Measurements from ENCODE around the gene ARHGAP24. TPM values are rescaled to one million over a fixed set of nuclear protein-coding genes. Genes with fewer than 3 reads are reported as not detected.

Gene ARHGAP24
- total and polyA plus RNA-seq, 2 of the 13 experiments (the other 11 are each of a cell fraction or from before 2014, with no cell fraction given), result 0.07 to 0.55 TPM

DNA sequence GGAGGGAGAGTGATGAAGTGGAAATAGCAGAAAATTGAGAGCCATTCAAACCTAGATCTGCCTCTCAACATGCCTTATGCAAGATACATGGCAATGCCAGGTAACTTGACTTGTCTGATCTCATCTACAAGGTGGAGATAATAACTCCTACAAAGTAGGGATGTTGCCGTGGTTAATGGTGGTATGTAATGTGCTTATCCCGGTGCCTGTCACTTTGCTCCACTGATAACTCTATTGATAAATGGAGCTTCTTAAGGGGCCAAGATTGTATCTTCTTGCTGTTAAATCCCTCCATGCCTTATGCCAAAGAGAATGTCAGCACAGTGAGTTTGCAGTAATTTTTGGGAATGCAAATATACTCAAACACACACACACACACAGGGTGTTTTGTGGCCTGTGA, 529.1 kb downstream of the ARHGAP24 start:
- POLR2A ChIA-PET, result no interaction called here
- Histone ChIP-seq H3K4me1 (ENCODE audit: insufficient read depth, low read length) (no peaks in the 10 kb centered on the region), H3K9me3 (ENCODE audit: low read length) (no peaks in the 10 kb centered on the region), H3K27ac (ENCODE audit: extremely low read length, insufficient read depth, low read length) (no peak overlapping the region), H3K79me2 (ENCODE audit: insufficient read depth, low read length) (no peaks in the 10 kb centered on the region), H3K27me3 (ENCODE audit: control insufficient read depth in 1 of 2, insufficient read depth in 2 of 2, low read length in 2 of 2) (no peaks in the 10 kb centered on the region), H3K4me2 (ENCODE audit: low read depth, low read length) (no peak overlapping the region), H2AFZ (ENCODE audit: low read length) (no peak overlapping the region), H4K20me1 (ENCODE audit: insufficient read depth, low read length) (no peaks in the 10 kb centered on the region), H3K36me3 (replicated peaks in 1 of 2; ENCODE audit: control insufficient read depth in 1 of 2, insufficient read depth in 2 of 2, low read length in 2 of 2) (no peaks in the 10 kb centered on the region), H3K4me3 (replicated peaks in 1 of 3; ENCODE audit: insufficient read depth in 1 of 3, low read depth in 2 of 3, low read length in 3 of 3) (no peak overlapping the region), H3K9ac (ENCODE audit: insufficient read depth, low read depth, low read length) (no peak overlapping the region)
- in situ Hi-C loops (cut with HindIII; ENCODE audit: extremely low pct_ligation_motif_present, low pct_unique_long_range_greater_than_20kb), result no loop called here
- TF ChIP-seq HMG20B (CRISPR knock-in tag; conservative IDR thresholded peaks at IDR 0.05) (no peak), JDP2 (CRISPR knock-in tag; IDR thresholded peaks at IDR 0.05; ENCODE audit: borderline replicate concordance) (no peak), REPIN1 (CRISPR knock-in tag; IDR thresholded peaks at IDR 0.05; ENCODE audit: borderline replicate concordance, low read depth) (no peak), ZNF274 (CRISPR knock-in tag; IDR thresholded peaks at IDR 0.05) (no peak), THYN1 (CRISPR knock-in tag; IDR thresholded peaks at IDR 0.05; ENCODE audit: borderline replicate concordance, low read depth) (no peak), ESRRA (CRISPR knock-in tag; IDR thresholded peaks at IDR 0.05; ENCODE audit: low read depth) (no peak), ZNF207 (IDR thresholded peaks at IDR 0.05; ENCODE audit: borderline replicate concordance) (no peak), EP300 (IDR thresholded peaks at IDR 0.05; ENCODE audit: low read depth in 2 of 2, low read length in 2 of 2) (no peak), EP300 (CRISPR knock-in tag; IDR thresholded peaks at IDR 0.05; ENCODE audit: borderline replicate concordance) (no peak), CREM (IDR thresholded peaks at IDR 0.05) (no peak), CREM (CRISPR knock-in tag; IDR thresholded peaks at IDR 0.05) (no peak), ZNF446 (CRISPR knock-in tag; IDR thresholded peaks at IDR 0.05) (no peak), ZNF354B (CRISPR knock-in tag; IDR thresholded peaks at IDR 0.05) (no peak), ZNF44 (CRISPR knock-in tag; IDR thresholded peaks at IDR 0.05) (no peak), KAT7 (CRISPR knock-in tag; IDR thresholded peaks at IDR 0.05; ENCODE audit: borderline replicate concordance) (no peak), POLR2A (IDR thresholded peaks at IDR 0.05; ENCODE audit: insufficient read depth in 1 of 2, low read depth in 2 of 2, low read length in 2 of 2) (no peak)
- TF ChIP-seq, protein P1, sequence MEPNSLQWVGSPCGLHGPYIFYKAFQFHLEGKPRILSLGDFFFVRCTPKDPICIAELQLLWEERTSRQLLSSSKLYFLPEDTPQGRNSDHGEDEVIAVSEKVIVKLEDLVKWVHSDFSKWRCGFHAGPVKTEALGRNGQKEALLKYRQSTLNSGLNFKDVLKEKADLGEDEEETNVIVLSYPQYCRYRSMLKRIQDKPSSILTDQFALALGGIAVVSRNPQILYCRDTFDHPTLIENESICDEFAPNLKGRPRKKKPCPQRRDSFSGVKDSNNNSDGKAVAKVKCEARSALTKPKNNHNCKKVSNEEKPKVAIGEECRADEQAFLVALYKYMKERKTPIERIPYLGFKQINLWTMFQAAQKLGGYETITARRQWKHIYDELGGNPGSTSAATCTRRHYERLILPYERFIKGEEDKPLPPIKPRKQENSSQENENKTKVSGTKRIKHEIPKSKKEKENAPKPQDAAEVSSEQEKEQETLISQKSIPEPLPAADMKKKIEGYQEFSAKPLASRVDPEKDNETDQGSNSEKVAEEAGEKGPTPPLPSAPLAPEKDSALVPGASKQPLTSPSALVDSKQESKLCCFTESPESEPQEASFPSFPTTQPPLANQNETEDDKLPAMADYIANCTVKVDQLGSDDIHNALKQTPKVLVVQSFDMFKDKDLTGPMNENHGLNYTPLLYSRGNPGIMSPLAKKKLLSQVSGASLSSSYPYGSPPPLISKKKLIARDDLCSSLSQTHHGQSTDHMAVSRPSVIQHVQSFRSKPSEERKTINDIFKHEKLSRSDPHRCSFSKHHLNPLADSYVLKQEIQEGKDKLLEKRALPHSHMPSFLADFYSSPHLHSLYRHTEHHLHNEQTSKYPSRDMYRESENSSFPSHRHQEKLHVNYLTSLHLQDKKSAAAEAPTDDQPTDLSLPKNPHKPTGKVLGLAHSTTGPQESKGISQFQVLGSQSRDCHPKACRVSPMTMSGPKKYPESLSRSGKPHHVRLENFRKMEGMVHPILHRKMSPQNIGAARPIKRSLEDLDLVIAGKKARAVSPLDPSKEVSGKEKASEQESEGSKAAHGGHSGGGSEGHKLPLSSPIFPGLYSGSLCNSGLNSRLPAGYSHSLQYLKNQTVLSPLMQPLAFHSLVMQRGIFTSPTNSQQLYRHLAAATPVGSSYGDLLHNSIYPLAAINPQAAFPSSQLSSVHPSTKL (CRISPR knock-in tag; IDR thresholded peaks at IDR 0.05), result no peak
- TF ChIP-seq, protein P2, sequence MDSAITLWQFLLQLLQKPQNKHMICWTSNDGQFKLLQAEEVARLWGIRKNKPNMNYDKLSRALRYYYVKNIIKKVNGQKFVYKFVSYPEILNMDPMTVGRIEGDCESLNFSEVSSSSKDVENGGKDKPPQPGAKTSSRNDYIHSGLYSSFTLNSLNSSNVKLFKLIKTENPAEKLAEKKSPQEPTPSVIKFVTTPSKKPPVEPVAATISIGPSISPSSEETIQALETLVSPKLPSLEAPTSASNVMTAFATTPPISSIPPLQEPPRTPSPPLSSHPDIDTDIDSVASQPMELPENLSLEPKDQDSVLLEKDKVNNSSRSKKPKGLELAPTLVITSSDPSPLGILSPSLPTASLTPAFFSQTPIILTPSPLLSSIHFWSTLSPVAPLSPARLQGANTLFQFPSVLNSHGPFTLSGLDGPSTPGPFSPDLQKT (CRISPR knock-in tag; IDR thresholded peaks at IDR 0.05; ENCODE audit: borderline replicate concordance), result no peak
- ATAC-seq, result no peak
- 72% methylated on average over 2 of the region's 2 CpGs for WGBS (ENCODE audit: low lambda C conversion rate)
- BruUV-seq (replicated peaks), result no TSS peak
- FAIRE-seq, result no peak
- no peak for DNase-seq (ENCODE audit: low spot score)
- CTCF ChIA-PET (ENCODE audit: low intra/inter-chr PET ratio, low total read pairs), result no interaction called here
- intact Hi-C loops (cut with micrococcal nuclease; ENCODE audit: unreplicated experiment), result no loop called here

All from HepG2 (cell line).